ENCODE data around the gene PPIL4. TPM values are rescaled to one million over a fixed set of nuclear protein-coding genes. Genes with fewer than 3 reads are reported as not detected.

Gene PPIL4
- total and polyA plus RNA-seq, 10 of the 15 experiments (the other 5 are each of a cell fraction or from before 2014, with no cell fraction given), result 8.0 to 28.4 (median 24.3) TPM

GRCh38 chr6:149510793-149511512 is 34.9 kb downstream of the PPIL4 start:
- Histone ChIP-seq H3K27ac (ENCODE audit: control insufficient read depth, insufficient read depth) (no peak overlapping the region), H3K79me2 (ENCODE audit: control insufficient read depth, insufficient read depth, low read length) (no peaks in the 10 kb centered on the region; the same call in 1 of the 2 replicates), H3K36me3 (ENCODE audit: control insufficient read depth in 2 of 2, insufficient read depth in 2 of 2, low read length in 1 of 2) (peaks cover 0 to 9% of the 10 kb centered on the region in 2 experiments; a peak in 3 of 4 replicates), H2AFZ (ENCODE audit: control insufficient read depth, low read depth, low read length) (no peak overlapping the region), H4K20me1 (ENCODE audit: control insufficient read depth, insufficient read depth) (no peaks in the 10 kb centered on the region), H3K9me3 (replicated peaks; ENCODE audit: control insufficient read depth, insufficient read depth, low read length) (no peaks in the 10 kb centered on the region), H3K4me2 (ENCODE audit: control insufficient read depth, insufficient read depth) (no peak overlapping the region), H3K4me1 (ENCODE audit: control insufficient read depth, insufficient read depth, low read length) (no peaks in the 10 kb centered on the region), H3K4me3 (no peak overlapping the region), H3K9ac (ENCODE audit: control insufficient read depth, insufficient read depth, low read length) (no peak overlapping the region), H3K27me3 (replicated peaks in 1 of 2; ENCODE audit: control insufficient read depth in 2 of 2, insufficient read depth in 2 of 2, low read length in 1 of 2) (no peaks in the 10 kb centered on the region)
- FAIRE-seq (no peak), DNase-seq (ENCODE audit: low read depth, low spot score) (no peak), ATAC-seq (no peak)
- ChIA-PET POLR2A (interaction anchor here (0.5 to 2.4 kb wide), 6 partner anchors 13 to 499 kb away, joined by 3 to 5 read pairs (median 4); partner anchors contain the start of gene ZC3H12D), RAD21 (ENCODE audit: unreplicated experiment) (interaction anchor here (1.0 to 2.8 kb wide), 4 partner anchors 26 to 79 kb away, joined by 3 to 16 read pairs (median 4); partner anchors contain the start of gene ZC3H12D), CTCF (interaction anchor here (0.7 to 1.1 kb wide), 5 partner anchors 8 to 430 kb away, joined by 3 read pairs; no protein-coding TSS in a partner anchor), SMC1A (ENCODE audit: uncharacterized antibody, unreplicated experiment) (interaction anchor here (0.6 to 1.4 kb wide), 3 partner anchors 16 to 47 kb away, joined by 3 read pairs; no protein-coding TSS in a partner anchor)
- no TSS peak for BruUV-seq (replicated peaks)
- intact Hi-C loops (cut with micrococcal nuclease; ENCODE audit: unreplicated experiment) (no loop called here), in situ Hi-C loops (cut with MboI) (no loop called here)
- 83% methylated on average over 4 of the region's 4 CpGs for WGBS (ENCODE audit: insufficient coverage, insufficient replicate concordance, low lambda C conversion rate, missing lambda C conversion rate)
- TF ChIP-seq RAD51 (IDR thresholded peaks at IDR 0.05), result no peak
- TF ChIP-seq EZH2 (IDR thresholded peaks at IDR 0.05; ENCODE audit: borderline replicate concordance, control insufficient read depth, low read depth, low read length), result no peak
- no peak for TF ChIP-seq ZNF24 (IDR thresholded peaks at IDR 0.05)
- no peak for TF ChIP-seq IKZF2 (IDR thresholded peaks at IDR 0.05)
- no peak for TF ChIP-seq MTA2 (IDR thresholded peaks at IDR 0.05; ENCODE audit: low read depth)
- no peak for TF ChIP-seq ZBTB33 (IDR thresholded peaks at IDR 0.05)
- TF ChIP-seq SPI1 (IDR thresholded peaks at IDR 0.05; ENCODE audit: borderline replicate concordance, insufficient read depth, low read depth, low read length), result no peak
- TF ChIP-seq ZNF384 (IDR thresholded peaks at IDR 0.05; ENCODE audit: borderline replicate concordance, low read depth, low read length), result no peak
- TF ChIP-seq ZNF217 (IDR thresholded peaks at IDR 0.05), result no peak
- TF ChIP-seq BCL11A (IDR thresholded peaks at IDR 0.05; ENCODE audit: low read depth, low read length), result no peak
- TF ChIP-seq JUNB (IDR thresholded peaks at IDR 0.05), result no peak
- TF ChIP-seq RUNX3 (IDR thresholded peaks at IDR 0.05; ENCODE audit: low read length), result no peak
- no peak for TF ChIP-seq POLR2A (IDR thresholded peaks at IDR 0.05; ENCODE audit: low read depth, low read length)
- no peak for TF ChIP-seq KAT2A (conservative IDR thresholded peaks at IDR 0.05; ENCODE audit: control insufficient read depth, low read depth, low read length)
- no peak for TF ChIP-seq NFXL1 (IDR thresholded peaks at IDR 0.05; ENCODE audit: borderline replicate concordance)
